Superior temporal gyrus (tissue), 1 donor: ENCODE measurements around the gene MDFIC.

Experiments used
- DNase-seq: peaks from one replicate; pipeline ENCODE4 v3.0.0-alpha.2; 2016; ENCODE audit errors: extremely low spot score

MDFIC gene

GRCh38 chr7:114928060-114928459, 6.2 kb downstream of the MDFIC start:
- no peak for DNase-seq

GRCh38 chr7:114929570-114929969, 7.7 kb downstream of the MDFIC start:
- no peak for DNase-seq

- DNase-seq = no peak
Observed at GRCh38 chr7:114930107-114930661, 8.3 kb downstream of the MDFIC start.

GRCh38 chr7:114930829-114931655, 9.1 kb downstream of the MDFIC start:
- DNase-seq = peak; percentile 49

GRCh38 chr7:114931656-114932011, 9.7 kb downstream of the MDFIC start:
- DNase-seq = no peak

GRCh38 chr7:114932991-114933390, 11.1 kb downstream of the MDFIC start:
- DNase-seq = no peak

GRCh38 chr7:114933658-114934057, 11.8 kb downstream of the MDFIC start:
- DNase-seq = no peak

- no peak for DNase-seq
Observed at GRCh38 chr7:114934086-114934485, 12.2 kb downstream of the MDFIC start.

- DNase-seq = no peak
Observed at GRCh38 chr7:114934713-114935112, 12.8 kb downstream of the MDFIC start.

- no peak for DNase-seq
Observed at GRCh38 chr7:114936471-114936870, 14.6 kb downstream of the MDFIC start.

- no peak for DNase-seq
Observed at GRCh38 chr7:114937446-114937845, 15.6 kb downstream of the MDFIC start.

GRCh38 chr7:114938785-114939184, 16.9 kb downstream of the MDFIC start:
- DNase-seq = no peak

GRCh38 chr7:114939484-114940097, 17.7 kb downstream of the MDFIC start:
- DNase-seq = no peak

GRCh38 chr7:114940220-114940619, 18.3 kb downstream of the MDFIC start:
- no peak for DNase-seq

- no peak for DNase-seq
Observed at GRCh38 chr7:114941692-114942091, 19.8 kb downstream of the MDFIC start.

GRCh38 chr7:114942446-114943175, 20.7 kb downstream of the MDFIC start:
- DNase-seq = no peak

- DNase-seq = no peak
Observed at GRCh38 chr7:114943530-114943929, 21.6 kb downstream of the MDFIC start.

- no peak for DNase-seq
Observed at GRCh38 chr7:114943953-114944744, 22.3 kb downstream of the MDFIC start.

- no peak for DNase-seq
Observed at GRCh38 chr7:114944745-114945625, 23.1 kb downstream of the MDFIC start.

GRCh38 chr7:114949231-114949630, 27.3 kb downstream of the MDFIC start:
- no peak for DNase-seq

- DNase-seq = peak; percentile 51
Observed at GRCh38 chr7:114952296-114952695, 30.4 kb downstream of the MDFIC start.
